A549 (cell line): ENCODE results near the gene FLT3LG. TPM values are rescaled to one million over a fixed set of nuclear protein-coding genes. Genes with fewer than 3 reads are reported as not detected.
A peak's percentile ranks its signal among the peaks of the same experiment; 100 is the strongest.

Experiments used
- ATAC-seq, 2 experiments: fragments of 200-7000 bp in 1 of 2; fragments of >200 bp in 1 of 2; cut with Nextera tagmentation in 1 of 2; cut with Tn5 transposase in 1 of 2; 3 replicates each; pipeline versions ENCODE4 v1.8.0 to v1.9.1; 2018 to 2020; ENCODE audit warnings: mild to moderate bottlenecking in 1 of 2, moderate library complexity in 1 of 2
- CTCF ChIA-PET: fragments of 300-600 bp; sonication (Branson Sonifier 250); formaldehyde crosslinking; extraction: SDS; loops from one replicate; lab custom pipeline; 2021; ENCODE audit warnings: antibody characterized with exemption, inconsistent platforms; lab: Yijun Ruan, JAX
- POLR2A ChIA-PET: fragments of 350-600 bp; formaldehyde crosslinking; extraction: SDS; loops from one replicate; lab custom pipeline; 2021; ENCODE audit warnings: antibody characterized with exemption, inconsistent platforms; lab: Yijun Ruan, JAX
- DNase-seq, 2 experiments: peaks; one replicate each; pipeline versions ENCODE4 v3.0.0 to v3.0.0-alpha.2; 2011 to 2016; ENCODE audit warnings: low read depth in 1 of 2, low spot score in 1 of 2
- FAIRE-seq: peaks from 2 replicates; lab custom pipeline; 2011; peaks lifted over from hg19 to GRCh38; lab: Jason Lieb, UNC
- H3K27ac ChIP-seq, 2 experiments: fragments of >200 bp; sonication (Bioruptor Twin); formaldehyde crosslinking; 3 replicates each; pipeline ENCODE4 v1.5.1; 2016 to 2017
- H3K4me1 ChIP-seq: fragments of >200 bp; sonication (Bioruptor Twin); formaldehyde crosslinking; 3 replicates; pipeline ENCODE4 v1.6.1; 2016
- H3K4me2 ChIP-seq: fragments of >200 bp; sonication (Bioruptor Twin); formaldehyde crosslinking; 3 replicates; pipeline ENCODE4 v1.6.1; 2016
- H3K4me3 ChIP-seq: fragments of >200 bp; sonication (Bioruptor Twin); formaldehyde crosslinking; 3 replicates; pipeline ENCODE4 v1.5.1; 2016
- H3K9me3 ChIP-seq: fragments of >200 bp; sonication (Bioruptor Twin); formaldehyde crosslinking; 3 replicates; pipeline ENCODE4 v1.6.1; 2016
- BCL3 ChIP-seq: fragments of >200 bp; sonication (Bioruptor Twin); formaldehyde crosslinking; IDR thresholded peaks from 3 replicates; pipeline ENCODE4 v1.6.1; 2016
- BHLHE40 ChIP-seq: IDR thresholded peaks from 2 replicates; pipeline ENCODE4 v1.6.1; 2012; ENCODE audit warnings: low read depth, low read length, inconsistent platforms
- CBX2 ChIP-seq: fragments of 200-600 bp; sonication (generic); IDR thresholded peaks from 2 replicates; pipeline ENCODE4 v1.6.1; 2016; ENCODE audit warnings: low read depth, mild to moderate bottlenecking, borderline replicate concordance
- CBX8 ChIP-seq: fragments of 200-600 bp; sonication (generic); IDR thresholded peaks from 2 replicates; pipeline ENCODE4 v1.6.1; 2016
- CEBPB ChIP-seq, 2 experiments: fragments of >200 bp in 1 of 2; sonication (Bioruptor Twin) in 1 of 2; formaldehyde crosslinking in 1 of 2; IDR thresholded peaks; 2 replicates each; pipeline ENCODE4 v1.6.1; 2012 to 2016
- CHD2 ChIP-seq: fragments of 150-350 bp; IDR thresholded peaks from 2 replicates; pipeline ENCODE4 v1.6.1; 2014; ENCODE audit warnings: low read length; ENCODE audit not compliant: partially characterized antibody
- CHD4 ChIP-seq: fragments of 200-600 bp; sonication (generic); IDR thresholded peaks from 2 replicates; pipeline ENCODE4 v1.6.1; 2016; ENCODE audit warnings: antibody characterized with exemption, mild to moderate bottlenecking, borderline replicate concordance
- CTCF ChIP-seq: fragments of >200 bp; sonication (Bioruptor Twin); formaldehyde crosslinking; IDR thresholded peaks from 3 replicates; pipeline ENCODE4 v1.5.1; 2016
- E2F6 ChIP-seq: IDR thresholded peaks from 2 replicates; pipeline ENCODE4 v1.6.1; 2012; ENCODE audit warnings: low read depth, borderline replicate concordance
- EHMT2 ChIP-seq: fragments of 200-600 bp; sonication (generic); IDR thresholded peaks from 2 replicates; pipeline ENCODE4 v1.6.1; 2016; ENCODE audit warnings: antibody characterized with exemption, low read depth, mild to moderate bottlenecking, moderate library complexity
- HDAC2 ChIP-seq: fragments of 200-600 bp; sonication (generic); IDR thresholded peaks from 2 replicates; pipeline ENCODE4 v1.6.1; 2016
- HEYL ChIP-seq: fragments of 250-450 bp; sonication (Bioruptor Pico); IDR thresholded peaks from 2 replicates; pipeline ENCODE4 v1.8.0; 2021; ENCODE audit warnings: mild to moderate bottlenecking, moderate library complexity
- HOXA7 ChIP-seq: fragments of 250-450 bp; sonication (Bioruptor Pico); IDR thresholded peaks from 2 replicates; pipeline ENCODE4 v1.5.0; 2020; ENCODE audit warnings: mild to moderate bottlenecking, moderate library complexity
- HOXB5 ChIP-seq: fragments of 250-450 bp; sonication (Bioruptor Pico); IDR thresholded peaks from 2 replicates; pipeline ENCODE4 v1.5.0; 2020; ENCODE audit warnings: mild to moderate bottlenecking, moderate library complexity
- KDM1A ChIP-seq: fragments of 200-600 bp; sonication (generic); IDR thresholded peaks from 2 replicates; pipeline ENCODE4 v1.6.1; 2016; ENCODE audit warnings: low read depth, mild to moderate bottlenecking
- KDM5A ChIP-seq: fragments of 200-600 bp; sonication (generic); IDR thresholded peaks from 2 replicates; pipeline ENCODE4 v1.6.1; 2016; ENCODE audit warnings: antibody characterized with exemption, mild to moderate bottlenecking
- MAX ChIP-seq: IDR thresholded peaks from 2 replicates; pipeline ENCODE4 v1.6.1; 2012
- MAZ ChIP-seq: fragments of 150-350 bp; IDR thresholded peaks from 2 replicates; pipeline ENCODE4 v1.6.1; 2014; ENCODE audit warnings: antibody characterized with exemption, low read depth, low read length, borderline replicate concordance
- MYC ChIP-seq: IDR thresholded peaks from 2 replicates; pipeline ENCODE4 v1.6.1; 2012; ENCODE audit warnings: mild to moderate bottlenecking, inconsistent platforms, low read length, improper control_type of control experiment, borderline replicate concordance
- POLR2AphosphoS2 ChIP-seq: conservative IDR thresholded peaks from 2 replicates; pipeline ENCODE4 v1.6.1; 2012; ENCODE audit warnings: low read length, improper control_type of control experiment, inconsistent platforms
- RCOR1 ChIP-seq: fragments of 150-350 bp; IDR thresholded peaks from 2 replicates; pipeline ENCODE4 v1.6.1; 2014; ENCODE audit warnings: antibody characterized with exemption, low read length, low read depth
- REST ChIP-seq: fragments of 200-600 bp; sonication (generic); IDR thresholded peaks from 2 replicates; pipeline ENCODE4 v1.6.1; 2016; ENCODE audit warnings: antibody characterized with exemption, mild to moderate bottlenecking, moderate library complexity
- RFX5 ChIP-seq: fragments of 450-650 bp; IDR thresholded peaks from 2 replicates; pipeline ENCODE4 v1.7.1; 2014; ENCODE audit warnings: antibody characterized with exemption, mild to moderate bottlenecking, moderate library complexity
- TFCP2L1 ChIP-seq: fragments of 250-450 bp; sonication (Bioruptor Pico); IDR thresholded peaks from 2 replicates; pipeline ENCODE4 v1.5.0; 2021; ENCODE audit warnings: mild to moderate bottlenecking
- USF2 ChIP-seq: fragments of 450-650 bp; IDR thresholded peaks from 2 replicates; pipeline ENCODE4 v1.6.1; 2014; ENCODE audit warnings: antibody characterized with exemption
- ZFP36 ChIP-seq: fragments of 450-650 bp; IDR thresholded peaks from 2 replicates; pipeline ENCODE4 v1.6.1; 2014; ENCODE audit warnings: borderline replicate concordance; ENCODE audit not compliant: partially characterized antibody
- ZNF302 ChIP-seq: fragments of 250-450 bp; sonication (Bioruptor Pico); IDR thresholded peaks from 2 replicates; pipeline ENCODE4 v1.9.0; 2021; ENCODE audit warnings: inconsistent platforms, mild to moderate bottlenecking, moderate library complexity
- WGBS: methylation state at CpG from one replicate; pipeline ENCODE4 v1.1.6; 2017; ENCODE audit errors: missing lambda C conversion rate; 5-methylcytosine and 5-hydroxymethylcytosine counted together
- polyA plus RNA-seq, 4 experiments: library from polyadenylated mRNA; depleted of rRNA in 3 of 4; stranded (reverse); fragments of >200 nt; fragmentation: RNase III in 1 of 4; extraction: RNeasy Plus Mini Kit Qiagen cat#74134 plus additional on column Dnase treatment in 1 of 4; gene quantifications; 2 replicates in 3 of 4; 3 replicates in 1 of 4; pipeline ENCODE4 v1.2.3, GENCODE V29; 2011 to 2017

The FLT3LG gene
- polyA plus RNA-seq, 2 of the 4 experiments (the other 2 are of a cell fraction): 0.58 to 0.99 TPM

GRCh38 chr19:49530708-49531107 is 56.7 kb downstream of the FLT3LG start:
- no peak for TF ChIP-seq HOXB5 (CRISPR knock-in tag)
- TF ChIP-seq TFCP2L1 (CRISPR knock-in tag): no peak
- TF ChIP-seq CHD2: no peak
- TF ChIP-seq HDAC2: no peak
- no peak for TF ChIP-seq CHD4
- TF ChIP-seq KDM1A: no peak
- no peak for TF ChIP-seq CBX2
- no peak for TF ChIP-seq HEYL (CRISPR knock-in tag)
- TF ChIP-seq HOXA7 (CRISPR knock-in tag): no peak
- TF ChIP-seq REST: no peak
- no peak for TF ChIP-seq EHMT2
- TF ChIP-seq BCL3: no peak
- no peak for ATAC-seq
- no peak for DNase-seq
- ChIA-PET CTCF (interaction anchor here (0.5 to 3.2 kb wide), 8 partner anchors 10 to 627 kb away, joined by 3 to 25 read pairs (median 4); no protein-coding TSS in a partner anchor), POLR2A (no interaction called here)
- Histone ChIP-seq H3K9me3 (no peaks in the 10 kb centered on the region), H3K27ac (no peak overlapping the region), H3K4me2 (no peak overlapping the region), H3K4me3 (no peak overlapping the region), H3K4me1 (peaks cover 7% of the 10 kb centered on the region; the same call in 1 of the 3 replicates)
- FAIRE-seq: no peak
- WGBS: 85% methylated on average over 7 of the region's 7 CpGs

GRCh38 chr19:49533551-49534488 is 59.8 kb downstream of the FLT3LG start:
- WGBS: 2% methylated on average over 56 of the region's 87 CpGs
- Histone ChIP-seq H3K4me2 (peak overlapping the region; percentile 96), H3K9me3 (no peaks in the 10 kb centered on the region), H3K4me3 (peak overlapping the region; percentile 58), H3K4me1 (peaks cover 7% of the 10 kb centered on the region; the same call in 1 of the 3 replicates), H3K27ac (peak overlapping the region; percentile 9 to 73; a peak in 3 of 6 replicates)
- FAIRE-seq (no peak), DNase-seq (peak; percentile 79 to 85), ATAC-seq (peak; percentile 91 to 92)
- ChIA-PET CTCF (interaction anchor here (0.6 to 7.1 kb wide), 12 partner anchors 10 to 142 kb away, joined by 3 to 84 read pairs (median 4); partner anchors contain the start of gene PIH1D1), POLR2A (interaction anchor here (0.7 to 1.4 kb wide), 3 partner anchors 38 to 47 kb away, joined by 3 to 6 read pairs (median 3); partner anchors contain the start of genes NOSIP and RPS11)
- TF ChIP-seq MYC (peak; percentile 39; the same call in 1 of the 2 replicates), USF2 (peak; percentile 72), ZNF302 (CRISPR knock-in tag) (no peak), CTCF (peak; percentile 49), EHMT2 (no peak), RFX5 (no peak), HOXB5 (CRISPR knock-in tag) (no peak), MAZ (no peak; the same call in 1 of the 2 replicates), CEBPB (IDR thresholded peaks at IDR 0.05) (no peak), POLR2AphosphoS2 (no peak), CBX8 (no peak), BHLHE40 (peak; percentile 95), RCOR1 (no peak), ZFP36 (no peak), MAX (peak; percentile 93), HOXA7 (CRISPR knock-in tag) (no peak), E2F6 (peak; percentile 90), KDM5A (no peak)
